Endothelial cell (in vitro differentiated cells): ENCODE data around the gene ARL4C. TPM values are rescaled to one million over a fixed set of nuclear protein-coding genes. Genes with fewer than 3 reads are reported as not detected.

Experiments
- DNase-seq: peaks from one replicate; pipeline ENCODE4 v3.0.0; 2021; ENCODE audit warnings: low spot score
- H3K27ac Mint-ChIP-seq: one replicate; pipeline ENCODE4 v1.8.0; 2021; ENCODE audit warnings: mixed read lengths, inconsistent platforms; ENCODE audit not compliant: unreplicated experiment
- H3K27me3 Mint-ChIP-seq: one replicate; pipeline ENCODE4 v1.8.0; 2021; ENCODE audit warnings: mild to moderate bottlenecking, moderate library complexity, mixed read lengths, inconsistent platforms; ENCODE audit not compliant: unreplicated experiment
- H3K36me3 Mint-ChIP-seq: one replicate; pipeline ENCODE4 v1.8.0; 2021; ENCODE audit warnings: mild to moderate bottlenecking, low read depth, mixed read lengths, inconsistent platforms; ENCODE audit not compliant: unreplicated experiment
- H3K4me1 Mint-ChIP-seq: one replicate; pipeline ENCODE4 v1.8.0; 2021; ENCODE audit warnings: mild to moderate bottlenecking, mixed read lengths, inconsistent platforms; ENCODE audit not compliant: unreplicated experiment
- H3K4me3 Mint-ChIP-seq: one replicate; pipeline ENCODE4 v1.8.0; 2021; ENCODE audit warnings: mild to moderate bottlenecking, mixed read lengths, inconsistent platforms; ENCODE audit not compliant: unreplicated experiment
- H3K9me3 Mint-ChIP-seq: one replicate; pipeline ENCODE4 v1.8.0; 2021; ENCODE audit warnings: mixed read lengths, inconsistent platforms; ENCODE audit not compliant: unreplicated experiment
- CTCF ChIP-seq: fragments of 200-600 bp; sonication (generic); IDR thresholded peaks from one replicate; pipeline ENCODE4 v1.5.0; 2021; ENCODE audit warnings: antibody characterized with exemption; ENCODE audit not compliant: unreplicated experiment
- total RNA-seq: library from RNA; stranded (reverse); fragmentation: NEBNext Ultra II Directional; extraction: Animal tissue kit (Norgen Biotek cat#: 25700); gene quantifications from one replicate; pipeline ENCODE4 v1.2.1, GENCODE V29; 2021; ENCODE audit not compliant: unreplicated experiment

The ARL4C gene
- total RNA-seq, 1 donor from 2014 or later = 17.9 TPM

GRCh38 chr2:234536178-234536965 is 39.5 kb upstream of the ARL4C start:
- no peaks in the 10 kb centered on the region for H3K27me3 Mint-ChIP-seq
- no peak overlapping the region for H3K27ac Mint-ChIP-seq
- H3K9me3 Mint-ChIP-seq = no peaks in the 10 kb centered on the region
- no peak for DNase-seq
- H3K36me3 Mint-ChIP-seq = no peaks in the 10 kb centered on the region
- no peak for TF ChIP-seq CTCF
- H3K4me3 Mint-ChIP-seq = no peak overlapping the region
- H3K4me1 Mint-ChIP-seq = no peaks in the 10 kb centered on the region

GRCh38 chr2:234535464-234535863 is 38.6 kb upstream of the ARL4C start:
- Mint-ChIP-seq H3K36me3 (no peaks in the 10 kb centered on the region), H3K27me3 (no peaks in the 10 kb centered on the region), H3K27ac (no peak overlapping the region), H3K9me3 (no peaks in the 10 kb centered on the region), H3K4me1 (no peaks in the 10 kb centered on the region), H3K4me3 (no peak overlapping the region)
- no peak for TF ChIP-seq CTCF
- DNase-seq = no peak

- no peak for DNase-seq
- H3K9me3 Mint-ChIP-seq = no peaks in the 10 kb centered on the region
- H3K27me3 Mint-ChIP-seq = no peaks in the 10 kb centered on the region
- H3K4me3 Mint-ChIP-seq = no peak overlapping the region
- TF ChIP-seq CTCF = no peak
- no peak overlapping the region for H3K27ac Mint-ChIP-seq
- H3K4me1 Mint-ChIP-seq = no peaks in the 10 kb centered on the region
- H3K36me3 Mint-ChIP-seq = no peaks in the 10 kb centered on the region
These were observed 37.6 kb upstream of the ARL4C start for GRCh38 chr2:234534515-234534914.

- Mint-ChIP-seq H3K36me3 (no peaks in the 10 kb centered on the region), H3K27ac (no peak overlapping the region)
These were observed 36.7 kb upstream of the ARL4C start for GRCh38 chr2:234533626-234534025.

More at GRCh38 chr2:234533626-234534025, 36.7 kb upstream of the ARL4C start:
- no peak for TF ChIP-seq CTCF
- Mint-ChIP-seq H3K4me1 (peaks cover 4% of the 10 kb centered on the region), H3K9me3 (no peaks in the 10 kb centered on the region), H3K4me3 (no peak overlapping the region), H3K27me3 (peaks cover 2% of the 10 kb centered on the region)
- DNase-seq = no peak
